Activated gamma-delta T cell (primary cell): ENCODE data around the gene GPR137B.

Source experiments
- DNase-seq: peaks from one replicate; lab custom pipeline; 2025; lab: John Stamatoyannopoulos, UW

Gene GPR137B

GRCh38 chr1:236114076-236114747, 28.1 kb upstream of the GPR137B start:
- DNase-seq = no peak

- DNase-seq = no peak
Measured at GRCh38 chr1:236117710-236118109, 24.6 kb upstream of the GPR137B start.

GRCh38 chr1:236119943-236120484, 22.3 kb upstream of the GPR137B start:
- DNase-seq = no peak

- no peak for DNase-seq
Measured at GRCh38 chr1:236120721-236121153, 21.6 kb upstream of the GPR137B start.

- DNase-seq = no peak
Measured at GRCh38 chr1:236122176-236122575, 20.2 kb upstream of the GPR137B start.

- no peak for DNase-seq
Measured at GRCh38 chr1:236123563-236123962, 18.8 kb upstream of the GPR137B start.

- no peak for DNase-seq
Measured at GRCh38 chr1:236124965-236125364, 17.4 kb upstream of the GPR137B start.

- DNase-seq = no peak
Measured at GRCh38 chr1:236127045-236127444, 15.3 kb upstream of the GPR137B start.

- no peak for DNase-seq
Measured at GRCh38 chr1:236128646-236129178, 13.6 kb upstream of the GPR137B start.

- no peak for DNase-seq
Measured at GRCh38 chr1:236129306-236129705, 13.0 kb upstream of the GPR137B start.

GRCh38 chr1:236130372-236130771, 12.0 kb upstream of the GPR137B start:
- no peak for DNase-seq

GRCh38 chr1:236131916-236132315, 10.4 kb upstream of the GPR137B start:
- no peak for DNase-seq

GRCh38 chr1:236132420-236133046, 9.8 kb upstream of the GPR137B start:
- no peak for DNase-seq

GRCh38 chr1:236133339-236133738, 9.0 kb upstream of the GPR137B start:
- DNase-seq = no peak

GRCh38 chr1:236133802-236134201, 8.5 kb upstream of the GPR137B start:
- DNase-seq = no peak

GRCh38 chr1:236137285-236137852, 5.0 kb upstream of the GPR137B start:
- DNase-seq = no peak

- DNase-seq = no peak
Measured at GRCh38 chr1:236139495-236139894, 2.8 kb upstream of the GPR137B start.

- DNase-seq = no peak
Measured at GRCh38 chr1:236140705-236141446, 1.5 kb upstream of the GPR137B start.

GRCh38 chr1:236141447-236142252, 689 bp upstream of the GPR137B start:
- DNase-seq = no peak

- no peak for DNase-seq
Measured at GRCh38 chr1:236143104-236143948, 987 bp downstream of the GPR137B start.
